ENCODE data around the gene SPINK8. TPM values are rescaled to one million over a fixed set of nuclear protein-coding genes. Genes with fewer than 3 reads are reported as not detected.

The SPINK8 gene
- total and polyA plus RNA-seq, 2 donors (not counting 1 experiment from before 2014, with no cell fraction given), result not detected

GRCh38 chr3:48306290-48306689, 27.2 kb downstream of the SPINK8 start:
- DNase-seq, result peak; percentile 29
- Mint-ChIP-seq H3K27me3 (peaks cover 3% of the 10 kb centered on the region), H3K4me3 (no peak overlapping the region), H3K4me1 (peaks cover 28% of the 10 kb centered on the region), H3K9me3 (ENCODE audit: insufficient read depth) (no peaks in the 10 kb centered on the region), H3K27ac (no peak overlapping the region)
- Histone ChIP-seq H3K27ac (ENCODE audit: low read length in 2 of 2) (no peak overlapping the region), H3K27me3 (replicated peaks in 1 of 4; ENCODE audit: control extremely low read depth in 1 of 4, control insufficient read depth in 3 of 4, insufficient read depth in 4 of 4, low read length in 3 of 4) (no peaks in the 10 kb centered on the region), H3K4me3 (ENCODE audit: control extremely low read depth in 1 of 5, extremely low read depth in 1 of 5, insufficient read depth in 1 of 5, low read depth in 2 of 5, low read length in 4 of 5) (no peak overlapping the region), H3K9ac (ENCODE audit: low read length) (peak overlapping the region; percentile 20), H3K9me3 (ENCODE audit: control extremely low read depth in 1 of 3, control insufficient read depth in 2 of 3, insufficient read depth in 1 of 3, low read length in 2 of 3) (no peaks in the 10 kb centered on the region), H3K4me1 (ENCODE audit: control insufficient read depth in 2 of 2, insufficient read depth in 2 of 2, low read length in 2 of 2) (peaks cover 22 to 23% of the 10 kb centered on the region in 2 donors), H2AFZ (ENCODE audit: insufficient read depth, low read depth, low read length, poor library complexity, severe bottlenecking) (peak overlapping the region; percentile 50), H3K79me2 (ENCODE audit: control insufficient read depth, insufficient read depth, low read length) (no peaks in the 10 kb centered on the region), H4K20me1 (ENCODE audit: control insufficient read depth, insufficient read depth, low read length, poor library complexity, severe bottlenecking) (no peaks in the 10 kb centered on the region), H3K36me3 (replicated peaks in 1 of 2; ENCODE audit: control extremely low read depth in 1 of 2, control insufficient read depth in 1 of 2, extremely low read depth in 1 of 2, insufficient read depth in 2 of 2, low read length in 1 of 2) (no peaks in the 10 kb centered on the region), H3K4me2 (replicated peaks; ENCODE audit: low read depth, low read length, poor library complexity, severe bottlenecking) (peak overlapping the region; percentile 65)
- intact Hi-C loops (cut with micrococcal nuclease), result loop anchor here (10.0 kb wide), 1 partner anchor 139 kb away; the partner anchor contains the start of genes ATRIP, CCDC51 and TMA7
- POLR2A ChIA-PET, result no interaction called here
- 0% methylated on average over 1 of the region's 2 CpGs for whole genome bisulfite sequencing (ENCODE audit: insufficient coverage)
- ATAC-seq (ENCODE audit: low read depth), result no peak
- CTCF ChIA-PET, result interaction anchor here (1.4 kb wide), 1 partner anchor 130 kb away, joined by 6 read pairs; no protein-coding TSS in a partner anchor
- no peak for TF ChIP-seq EZH2 (IDR thresholded peaks at IDR 0.05; ENCODE audit: borderline replicate concordance, insufficient read depth, low read depth, low read length, poor library complexity, severe bottlenecking)
- no peak for TF ChIP-seq CTCF (IDR thresholded peaks at IDR 0.05)

- no peak overlapping the region for H3K27ac Mint-ChIP-seq
These were observed 28.1 kb downstream of the SPINK8 start for GRCh38 chr3:48305396-48305795.

More at GRCh38 chr3:48305396-48305795, 28.1 kb downstream of the SPINK8 start:
- Histone ChIP-seq H3K9ac (ENCODE audit: low read length) (no peak overlapping the region), H3K27ac (ENCODE audit: low read length in 2 of 2) (no peak overlapping the region), H3K36me3 (replicated peaks in 1 of 2; ENCODE audit: control extremely low read depth in 1 of 2, control insufficient read depth in 1 of 2, extremely low read depth in 1 of 2, insufficient read depth in 2 of 2, low read length in 1 of 2) (no peaks in the 10 kb centered on the region), H3K9me3 (ENCODE audit: control extremely low read depth in 1 of 3, control insufficient read depth in 2 of 3, insufficient read depth in 1 of 3, low read length in 2 of 3) (no peaks in the 10 kb centered on the region), H3K4me3 (ENCODE audit: control extremely low read depth in 1 of 5, extremely low read depth in 1 of 5, insufficient read depth in 1 of 5, low read depth in 2 of 5, low read length in 4 of 5) (no peak overlapping the region), H3K79me2 (ENCODE audit: control insufficient read depth, insufficient read depth, low read length) (no peaks in the 10 kb centered on the region), H3K4me1 (ENCODE audit: control insufficient read depth in 2 of 2, insufficient read depth in 2 of 2, low read length in 2 of 2) (peaks cover 24 to 27% of the 10 kb centered on the region in 2 donors), H3K4me2 (replicated peaks; ENCODE audit: low read depth, low read length, poor library complexity, severe bottlenecking) (no peak overlapping the region), H2AFZ (ENCODE audit: insufficient read depth, low read depth, low read length, poor library complexity, severe bottlenecking) (no peak overlapping the region), H4K20me1 (ENCODE audit: control insufficient read depth, insufficient read depth, low read length, poor library complexity, severe bottlenecking) (no peaks in the 10 kb centered on the region), H3K27me3 (replicated peaks in 1 of 4; ENCODE audit: control extremely low read depth in 1 of 4, control insufficient read depth in 3 of 4, insufficient read depth in 4 of 4, low read length in 3 of 4) (no peaks in the 10 kb centered on the region)
- no peak for ATAC-seq (ENCODE audit: low read depth)
- no peak for TF ChIP-seq EZH2 (IDR thresholded peaks at IDR 0.05; ENCODE audit: borderline replicate concordance, insufficient read depth, low read depth, low read length, poor library complexity, severe bottlenecking)
- TF ChIP-seq CTCF (IDR thresholded peaks at IDR 0.05), result no peak
- WGBS (ENCODE audit: insufficient coverage), result no CpG with 5 or more reads among the region's 2 CpGs
- Mint-ChIP-seq H3K4me1 (peaks cover 32% of the 10 kb centered on the region), H3K27me3 (no peaks in the 10 kb centered on the region), H3K9me3 (ENCODE audit: insufficient read depth) (no peaks in the 10 kb centered on the region), H3K4me3 (no peak overlapping the region)
- ChIA-PET CTCF (no interaction called here), POLR2A (no interaction called here)
- no peak for DNase-seq
- intact Hi-C loops (cut with micrococcal nuclease), result loop anchor here (10.0 kb wide), 1 partner anchor 139 kb away; the partner anchor contains the start of genes ATRIP, CCDC51 and TMA7

All from B cell (primary cell).